RWPE2 (cell line): ENCODE results near the gene SIRPA.

Experiments
- ATAC-seq: fragments of 200-7000 bp; cut with Tn5 transposase; 3 replicates; pipeline ENCODE4 v1.9.1; 2021; ENCODE audit warnings: low read depth
- DNase-seq: peaks from one replicate; pipeline ENCODE4 v3.0.0-alpha.2; 2020; ENCODE audit warnings: low spot score
- H3K27ac ChIP-seq: fragments of 450-650 bp; 2 replicates; pipeline ENCODE4 v1.5.1; 2017; ENCODE audit warnings: mild to moderate bottlenecking; ENCODE audit not compliant: poor library complexity, severe bottlenecking
- H3K27me3 ChIP-seq: fragments of 250-450 bp; sonication (Bioruptor Pico); 2 replicates; pipeline ENCODE4 v1.5.1; 2021; ENCODE audit warnings: mild to moderate bottlenecking, moderate library complexity; ENCODE audit not compliant: insufficient read depth, poor library complexity, severe bottlenecking
- H3K36me3 ChIP-seq: fragments of 250-450 bp; sonication (Bioruptor Pico); 2 replicates; pipeline ENCODE4 v1.5.1; 2020; ENCODE audit warnings: low read depth, mild to moderate bottlenecking, moderate library complexity
- H3K4me1 ChIP-seq: fragments of 250-450 bp; sonication (Bioruptor Pico); 2 replicates; pipeline ENCODE4 v1.5.1; 2021; ENCODE audit warnings: mild to moderate bottlenecking, moderate library complexity; ENCODE audit not compliant: insufficient read depth, poor library complexity, severe bottlenecking
- H3K4me3 ChIP-seq: fragments of 250-450 bp; sonication (Bioruptor Pico); 2 replicates; pipeline ENCODE4 v1.5.1; 2021; ENCODE audit warnings: mild to moderate bottlenecking, moderate library complexity; ENCODE audit not compliant: severe bottlenecking
- H3K9me3 ChIP-seq: fragments of 250-450 bp; sonication (Bioruptor Pico); 2 replicates; pipeline ENCODE4 v1.5.1; 2021; ENCODE audit warnings: mild to moderate bottlenecking, moderate library complexity; ENCODE audit not compliant: severe bottlenecking
- CTCF ChIP-seq: fragments of 450-650 bp; IDR thresholded peaks from one replicate; pipeline ENCODE4 v1.5.1; 2017; ENCODE audit warnings: mild to moderate bottlenecking, moderate library complexity; ENCODE audit not compliant: poor library complexity, severe bottlenecking

The SIRPA gene

DNA sequence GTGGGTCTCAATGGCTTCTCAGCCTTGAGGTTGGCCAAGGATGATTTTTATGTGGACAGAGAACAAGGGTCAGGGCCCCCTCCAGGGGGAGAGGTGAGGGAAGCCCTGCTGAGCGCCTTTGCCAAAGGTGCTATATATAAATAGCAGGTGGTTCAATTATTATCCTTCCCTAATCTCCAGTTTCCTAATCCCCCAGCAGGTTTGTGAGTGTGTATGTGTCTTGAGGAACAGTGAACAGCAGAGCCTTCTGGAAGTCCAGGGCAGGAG, 3.2 kb upstream of the SIRPA start:
- Histone ChIP-seq H3K36me3 (no peaks in the 10 kb centered on the region), H3K27ac (no peak overlapping the region), H3K9me3 (no peaks in the 10 kb centered on the region), H3K4me1 (peaks cover 1% of the 10 kb centered on the region), H3K4me3 (no peak overlapping the region), H3K27me3 (no peaks in the 10 kb centered on the region)
- no peak for DNase-seq
- no peak for TF ChIP-seq CTCF
- no peak for ATAC-seq

DNA sequence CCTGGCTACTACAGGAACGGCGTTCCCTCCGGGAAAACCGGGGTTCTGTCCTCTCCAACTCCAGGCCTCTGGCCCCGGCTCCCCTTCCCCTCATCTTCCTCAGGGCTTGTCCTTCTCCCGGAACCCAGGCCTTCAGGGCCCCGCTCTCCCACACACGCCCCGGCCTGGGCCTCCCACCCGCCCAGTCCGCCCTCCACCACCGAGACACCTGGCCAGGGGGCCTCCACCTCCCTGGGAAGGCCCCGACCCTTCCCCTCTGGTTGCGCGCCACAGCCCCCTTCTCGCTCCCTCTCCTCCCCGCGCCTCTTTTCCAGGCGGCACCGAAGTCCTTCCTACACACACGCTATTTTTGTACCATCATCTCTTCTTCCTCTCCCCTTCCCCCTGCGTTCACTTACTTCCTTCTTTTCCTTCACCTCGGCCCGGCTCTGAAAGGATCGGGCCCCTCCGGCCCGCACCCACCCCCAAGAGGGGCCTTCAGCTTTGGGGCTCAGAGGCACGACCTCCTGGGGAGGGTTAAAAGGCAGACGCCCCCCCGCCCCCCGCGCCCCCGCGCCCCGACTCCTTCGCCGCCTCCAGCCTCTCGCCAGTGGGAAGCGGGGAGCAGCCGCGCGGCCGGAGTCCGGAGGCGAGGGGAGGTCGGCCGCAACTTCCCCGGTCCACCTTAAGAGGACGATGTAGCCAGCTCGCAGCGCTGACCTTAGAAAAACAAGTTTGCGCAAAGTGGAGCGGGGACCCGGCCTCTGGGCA, 1.3 kb upstream of the SIRPA start:
- DNase-seq (peak; percentile 54), ATAC-seq (no peak)
- Histone ChIP-seq H3K27ac (peak overlapping the region; percentile 62), H3K4me3 (peak overlapping the region; percentile 58), H3K9me3 (no peaks in the 10 kb centered on the region), H3K36me3 (no peaks in the 10 kb centered on the region), H3K4me1 (peaks cover 14% of the 10 kb centered on the region), H3K27me3 (no peaks in the 10 kb centered on the region)
- TF ChIP-seq CTCF, result no peak

DNA sequence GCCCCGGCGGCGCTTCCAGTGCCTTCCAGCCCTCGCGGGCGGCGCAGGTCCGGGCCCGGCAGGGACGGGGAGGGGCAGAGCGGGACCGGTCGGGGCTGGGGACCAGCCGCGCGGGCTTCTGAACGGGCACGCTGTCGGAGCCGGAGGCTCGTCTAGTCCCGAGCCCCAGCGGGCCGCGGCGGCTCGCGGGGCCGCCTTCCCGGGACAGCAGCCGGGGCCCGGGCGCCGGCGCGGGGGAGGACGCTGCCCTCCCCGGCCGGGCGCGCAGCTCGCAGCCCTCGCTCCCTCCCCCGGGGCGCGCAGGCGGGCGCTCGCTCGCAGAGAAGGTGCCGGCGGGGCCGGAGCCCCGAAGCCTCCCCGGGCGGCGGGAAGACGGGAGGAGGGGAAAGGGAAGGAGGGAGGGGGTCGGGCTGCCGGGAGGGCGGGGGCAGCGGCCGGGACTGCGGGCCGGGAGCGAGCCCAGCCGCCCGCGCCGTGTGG, 696 bp upstream of the SIRPA start:
- DNase-seq (peak; percentile 67), ATAC-seq (peak; percentile 54)
- H3K36me3 ChIP-seq, result no peaks in the 10 kb centered on the region
- H3K27me3 ChIP-seq, result no peaks in the 10 kb centered on the region
- peaks cover 14% of the 10 kb centered on the region for H3K4me1 ChIP-seq
- no peak for TF ChIP-seq CTCF
- H3K27ac ChIP-seq, result peak overlapping the region; percentile 62
- no peaks in the 10 kb centered on the region for H3K9me3 ChIP-seq
- peak overlapping the region; percentile 58 for H3K4me3 ChIP-seq

DNA sequence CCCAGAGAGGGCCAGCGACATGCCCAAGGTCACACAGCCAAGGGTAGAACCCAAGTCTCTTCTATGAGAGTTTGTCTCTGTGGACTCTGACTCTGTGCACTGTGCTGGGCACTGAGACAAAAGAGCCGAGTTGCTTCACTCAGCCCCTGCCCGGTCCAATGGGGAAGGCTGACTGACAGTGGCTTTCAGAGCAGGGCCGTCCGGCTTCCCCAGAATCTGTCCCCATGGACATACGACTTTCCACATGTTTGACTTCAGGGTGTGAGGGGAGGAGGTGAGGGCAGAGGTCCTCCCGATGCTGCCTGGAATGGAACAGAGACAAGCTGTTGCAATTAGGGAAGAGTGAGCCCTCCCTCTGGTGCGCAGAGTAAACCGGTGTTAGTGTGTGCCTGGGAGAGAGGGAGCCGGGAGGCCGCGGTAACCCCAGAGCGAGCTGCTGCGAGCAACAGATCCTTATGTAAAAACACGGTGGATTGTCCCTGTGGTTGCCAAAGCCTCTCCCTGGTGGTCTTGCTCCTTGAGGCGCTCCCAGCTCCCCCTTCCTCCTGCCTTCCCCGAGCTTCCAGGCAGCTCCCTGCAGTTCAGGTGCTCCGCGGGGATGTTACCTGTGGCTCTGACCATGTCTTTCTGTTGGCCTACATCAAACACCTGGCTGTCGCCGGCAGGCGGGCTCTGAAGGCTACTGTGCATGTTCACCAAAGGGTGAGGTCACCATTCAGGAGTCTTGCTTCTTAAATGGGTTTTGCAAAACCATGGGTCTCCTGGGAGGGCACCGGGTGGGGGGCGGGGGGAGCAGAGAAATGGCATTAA, 672 bp downstream of the SIRPA start:
- no peak for TF ChIP-seq CTCF
- no peaks in the 10 kb centered on the region for H3K9me3 ChIP-seq
- no peaks in the 10 kb centered on the region for H3K27me3 ChIP-seq
- DNase-seq (no peak), ATAC-seq (peak; percentile 14; the same call in 2 of the 3 replicates)
- peaks cover 14% of the 10 kb centered on the region for H3K4me1 ChIP-seq
- peak overlapping the region; percentile 58 for H3K4me3 ChIP-seq
- peak overlapping the region; percentile 62 for H3K27ac ChIP-seq
- H3K36me3 ChIP-seq, result no peaks in the 10 kb centered on the region
